HG02759 (cell line): Measurements from ENCODE around the gene SLC27A1.
"Not testable (repeated sequence)": the region's sequence is repeated elsewhere in the genome, so short reads cannot be mapped to it uniquely, and the experiment has no call there.

Experiments used
- ATAC-seq: cut with Tn5 transposase; IDR thresholded peaks from one replicate; pipeline ENCODE4 v1.9.1; 2021; ENCODE audit warnings: mild to moderate bottlenecking, moderate library complexity; ENCODE audit not compliant: unreplicated experiment

Gene SLC27A1

GRCh38 chr19:17456127-17456526, 14.2 kb upstream of the SLC27A1 start:
- ATAC-seq, result no peak

- ATAC-seq, result no peak
These were observed 12.7 kb upstream of the SLC27A1 start for GRCh38 chr19:17457616-17458015.

- ATAC-seq, result no peak
These were observed 11.4 kb upstream of the SLC27A1 start for GRCh38 chr19:17458970-17459369.

- no peak for ATAC-seq
These were observed 9.7 kb upstream of the SLC27A1 start, which contains the start of gene NXNL1 for GRCh38 chr19:17460372-17461230. Gene NXNL1, minus strand, starts transcription at chr19:17460926. Its CDS starts 57 bp downstream, at chr19:17460869.

- no peak for ATAC-seq
These were observed 3.9 kb upstream of the SLC27A1 start for GRCh38 chr19:17466487-17466850.

- no peak for ATAC-seq
These were observed 2.6 kb upstream of the SLC27A1 start for GRCh38 chr19:17467471-17468301.

GRCh38 chr19:17468302-17469091, 1.8 kb upstream of the SLC27A1 start:
- no peak for ATAC-seq

GRCh38 chr19:17469092-17469480, 1.2 kb upstream of the SLC27A1 start:
- no peak for ATAC-seq

GRCh38 chr19:17469481-17470067, 750 bp upstream of the SLC27A1 start:
- ATAC-seq, result peak; percentile 63

GRCh38 chr19:17471410-17472125, 1.2 kb downstream of the SLC27A1 start:
- no peak for ATAC-seq

GRCh38 chr19:17473041-17473440, 2.7 kb downstream of the SLC27A1 start:
- no peak for ATAC-seq

- not testable (repeated sequence) for ATAC-seq
These were observed 4.8 kb downstream of the SLC27A1 start for GRCh38 chr19:17475011-17475540.

- ATAC-seq, result no peak
These were observed 5.3 kb downstream of the SLC27A1 start for GRCh38 chr19:17475541-17476115.

- no peak for ATAC-seq
These were observed 9.0 kb downstream of the SLC27A1 start for GRCh38 chr19:17479325-17479791.

GRCh38 chr19:17481986-17482385, 11.7 kb downstream of the SLC27A1 start:
- ATAC-seq, result no peak

GRCh38 chr19:17482877-17483604, 12.7 kb downstream of the SLC27A1 start:
- no peak for ATAC-seq

- no peak for ATAC-seq
These were observed 13.3 kb downstream of the SLC27A1 start for GRCh38 chr19:17483605-17484002.

- ATAC-seq, result no peak
These were observed 14.3 kb downstream of the SLC27A1 start for GRCh38 chr19:17484520-17485185.
